Mononuclear cell (primary cell): Measurements from ENCODE around the gene TOMM34. TPM values are rescaled to one million over a fixed set of nuclear protein-coding genes. Genes with fewer than 3 reads are reported as not detected.
A peak's percentile ranks its signal among the peaks of the same experiment; 100 is the strongest.

Experiments used
- H3K27me3 ChIP-seq: 2 replicates; pipeline ENCODE4 v1.6.0; 2011; ENCODE audit warnings: low read length, control low read depth; ENCODE audit not compliant: insufficient read depth
- H3K4me1 ChIP-seq: 2 replicates; pipeline ENCODE4 v1.5.1; 2011; ENCODE audit warnings: mild to moderate bottlenecking, low read length, control low read depth; ENCODE audit not compliant: insufficient read depth
- H3K4me3 ChIP-seq: 2 replicates; pipeline ENCODE4 v1.5.1; 2011; ENCODE audit warnings: mild to moderate bottlenecking, low read length, moderate library complexity
- H3K9me3 ChIP-seq: 2 replicates; pipeline ENCODE4 v1.5.1; 2011; ENCODE audit warnings: low read depth, mild to moderate bottlenecking, control low read depth, low read length
- total RNA-seq: library from RNA; depleted of rRNA; stranded (reverse); fragments of >200 nt; gene quantifications from one replicate; pipeline ENCODE4 v1.2.3, GENCODE V29; 2012

The TOMM34 gene
- total RNA-seq, 1 donor: 8.0 TPM

DNA sequence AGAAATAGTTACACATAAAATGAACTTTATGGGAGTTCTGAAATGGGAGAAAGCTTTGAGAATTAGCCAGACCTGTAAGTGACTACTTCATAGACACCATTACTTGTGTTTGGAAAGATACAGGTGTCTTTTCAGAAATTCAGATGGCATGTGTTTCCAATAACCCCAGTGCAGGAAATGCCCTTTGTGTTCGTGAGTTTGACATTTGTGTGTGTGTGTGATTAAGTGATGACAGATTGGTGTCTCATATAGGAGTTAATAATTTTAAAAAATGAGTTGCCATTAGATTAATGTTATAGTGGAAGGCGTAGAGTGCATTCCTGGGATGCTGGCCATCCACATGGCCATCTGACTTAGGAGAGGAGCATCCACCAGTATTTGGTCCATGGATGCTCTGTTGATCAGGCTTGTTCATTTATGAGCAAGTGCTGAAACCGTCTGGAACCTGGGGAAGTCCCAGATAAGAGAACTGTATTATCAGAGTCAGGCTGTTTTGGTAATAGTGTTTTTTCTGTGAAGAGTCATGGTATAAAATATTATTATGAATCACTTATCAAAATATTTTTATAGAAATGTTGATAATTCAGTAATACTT is 9.2 kb upstream of the TOMM34 start:
- Histone ChIP-seq H3K4me1 (peaks cover 51% of the 10 kb centered on the region), H3K9me3 (no peaks in the 10 kb centered on the region), H3K4me3 (peak overlapping the region; percentile 7), H3K27me3 (no peaks in the 10 kb centered on the region)

DNA sequence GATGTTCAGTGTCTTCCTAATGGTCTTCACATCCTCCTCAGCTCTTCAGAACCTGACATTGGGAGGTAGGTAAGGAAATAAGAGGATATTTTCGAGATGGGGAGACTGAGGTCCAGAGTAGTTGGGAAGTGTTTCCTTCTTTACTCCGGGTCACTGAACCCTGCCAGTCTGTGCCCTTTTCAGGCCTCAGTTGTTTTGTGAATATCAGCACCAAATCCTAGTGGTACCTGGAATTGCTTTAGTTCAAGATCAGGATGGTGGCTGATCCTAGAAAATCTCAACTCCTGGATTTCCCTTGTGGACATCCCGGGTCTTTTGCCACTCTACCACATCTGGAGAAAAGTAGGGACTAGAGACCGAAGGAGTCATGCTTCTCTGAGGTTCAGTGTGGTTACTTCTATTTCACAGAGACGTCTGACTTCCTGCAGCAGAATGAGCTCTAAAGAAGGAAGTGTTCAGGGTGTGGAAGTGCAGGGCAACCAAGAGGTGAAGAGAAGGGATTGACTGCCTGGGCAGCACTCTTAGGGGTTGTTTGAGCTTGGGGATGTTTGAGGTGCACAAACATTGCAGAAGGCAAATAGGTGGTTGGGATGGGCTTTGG is 7.1 kb upstream of the TOMM34 start:
- H3K9me3 ChIP-seq: no peaks in the 10 kb centered on the region
- H3K27me3 ChIP-seq: no peaks in the 10 kb centered on the region
- H3K4me1 ChIP-seq: peaks cover 48% of the 10 kb centered on the region
- peak overlapping the region; percentile 85 for H3K4me3 ChIP-seq

DNA sequence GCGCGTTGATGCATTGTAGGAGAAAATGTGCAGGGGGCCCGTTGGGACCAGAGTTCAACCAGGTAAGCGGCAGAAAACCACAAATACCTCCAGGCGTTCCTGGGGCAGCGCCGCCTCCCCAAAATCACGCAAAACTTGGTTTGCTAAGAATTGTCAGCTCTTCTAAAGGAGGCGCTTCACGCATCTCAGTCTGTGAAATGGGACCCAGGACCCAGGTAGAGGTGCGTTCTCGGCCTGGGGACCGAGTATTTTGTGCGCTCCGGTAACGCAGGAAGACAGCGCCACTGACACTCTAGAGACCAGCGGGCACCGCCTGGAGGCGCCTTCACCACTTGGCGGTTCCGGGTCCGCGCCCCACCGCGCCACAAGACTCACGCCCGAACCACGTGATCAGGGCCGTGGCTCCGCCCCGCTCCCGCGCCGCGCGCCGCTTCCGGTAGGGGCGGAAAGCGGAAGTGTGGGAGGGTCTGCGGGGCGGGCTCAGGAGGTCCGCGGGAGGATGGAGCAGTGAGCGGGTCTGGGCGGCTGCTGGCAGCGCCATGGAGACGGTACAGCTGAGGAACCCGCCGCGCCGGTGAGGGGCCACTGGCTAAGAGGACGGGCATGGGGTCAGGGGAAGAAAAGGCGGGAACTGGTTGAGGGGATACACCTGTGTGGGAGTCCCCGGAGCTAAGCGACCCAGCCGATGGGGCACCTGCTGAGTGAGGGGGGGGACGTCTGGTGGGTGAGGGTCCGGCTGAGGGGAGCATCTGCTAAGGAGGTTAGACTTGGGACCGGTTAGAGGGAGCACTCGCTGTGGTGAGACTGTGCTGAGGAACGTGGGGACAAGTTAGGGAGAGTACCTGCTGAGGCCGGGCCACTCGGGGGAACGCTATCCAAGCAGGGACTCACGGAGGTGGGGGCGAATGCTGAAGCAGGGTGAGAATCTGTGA is 6.1 kb upstream of the TOMM34 start, which contains the start of gene STK4:
TSS of gene STK4 (plus strand) at position 483 of the 932 bp plus-strand sequence. CDS start at position 540, 57 bp downstream.
- H3K4me3 ChIP-seq: peak within 1 kb of the TSS; percentile 85
- H3K4me1 ChIP-seq: peaks cover 42% of the 10 kb centered on the region
- no peaks in the 10 kb centered on the region for H3K27me3 ChIP-seq
- H3K9me3 ChIP-seq: no peaks in the 10 kb centered on the region

DNA sequence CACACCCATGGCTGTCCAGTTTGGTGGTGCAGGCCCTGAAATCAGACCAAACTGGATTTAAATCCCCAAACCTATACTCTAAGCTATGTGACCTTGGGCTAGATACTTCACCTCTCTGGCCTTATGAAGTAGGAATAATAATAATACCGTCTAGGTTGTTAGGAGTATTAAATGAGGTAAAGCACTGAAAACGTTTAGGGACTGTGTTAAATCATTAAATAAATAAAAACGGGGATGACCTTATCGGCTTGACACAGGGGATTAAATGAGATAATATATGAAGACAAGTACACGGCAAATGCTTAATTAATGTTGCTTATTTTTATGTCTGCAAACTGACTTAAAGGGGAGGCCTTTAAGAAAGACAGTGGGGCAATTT is 5.4 kb upstream of the TOMM34 start:
- Histone ChIP-seq H3K4me3 (peak overlapping the region; percentile 85), H3K4me1 (peaks cover 43% of the 10 kb centered on the region), H3K9me3 (no peaks in the 10 kb centered on the region), H3K27me3 (no peaks in the 10 kb centered on the region)

DNA sequence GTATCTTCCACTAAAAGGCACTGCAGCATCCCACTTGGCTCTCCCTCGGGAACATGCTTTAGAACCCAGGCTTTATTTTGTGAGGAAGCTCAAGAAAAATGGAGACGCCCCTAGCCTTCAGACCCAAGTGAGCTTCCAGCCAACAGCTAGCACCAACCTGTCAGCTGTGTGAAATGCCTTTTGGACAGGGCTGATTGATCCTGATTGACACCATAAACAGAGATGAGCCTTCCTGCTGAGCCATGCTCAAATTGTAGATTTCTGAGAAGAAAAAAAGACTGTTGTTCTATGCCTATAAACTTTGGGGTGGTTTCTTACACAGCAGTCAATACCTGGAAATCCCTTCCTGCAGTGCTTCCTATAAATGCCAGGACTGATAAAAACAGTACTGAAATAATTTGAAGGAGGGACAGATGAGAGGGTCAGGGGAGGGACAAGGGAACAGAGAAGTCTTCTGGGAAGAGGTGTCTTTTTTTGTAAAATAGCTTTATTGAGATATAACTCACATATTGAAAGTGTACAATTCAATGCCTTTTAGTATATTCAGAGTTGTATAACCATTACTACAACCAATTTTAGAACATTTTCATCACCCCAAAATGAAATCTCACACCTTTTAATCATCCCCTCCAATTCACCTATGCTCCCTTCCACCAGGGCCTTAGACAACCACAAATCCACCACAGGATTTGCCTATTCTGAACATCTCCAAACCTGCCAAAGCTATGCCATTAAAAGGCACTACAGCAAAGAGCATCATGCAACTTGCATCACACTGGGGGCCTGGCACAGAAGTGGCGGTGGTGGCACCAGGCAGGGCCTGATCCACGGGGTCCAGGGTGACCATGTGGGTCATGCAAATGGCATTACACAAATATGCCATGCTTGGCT is 3.4 kb upstream of the TOMM34 start:
- no peaks in the 10 kb centered on the region for H3K9me3 ChIP-seq
- H3K4me1 ChIP-seq: peaks cover 40% of the 10 kb centered on the region
- H3K4me3 ChIP-seq: no peak overlapping the region
- no peaks in the 10 kb centered on the region for H3K27me3 ChIP-seq

DNA sequence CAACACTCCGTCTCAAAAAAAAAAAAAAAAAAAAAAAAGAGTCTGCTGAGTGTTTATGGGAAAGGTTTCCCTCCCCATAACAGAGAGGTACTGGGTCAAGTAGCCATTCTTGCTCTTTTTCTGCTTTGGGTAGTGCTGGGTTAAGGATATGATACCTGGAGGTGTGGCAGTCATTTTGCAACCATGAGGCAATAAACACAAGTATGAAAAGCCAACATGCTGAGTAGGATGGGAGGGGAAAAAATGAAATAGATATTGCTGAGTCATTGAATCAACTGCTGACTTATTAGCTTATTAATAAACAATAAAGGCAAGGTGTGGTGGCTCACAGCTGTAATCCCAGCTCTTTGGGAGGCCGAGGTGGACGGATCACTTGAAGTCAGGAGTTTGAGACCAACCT is 2.3 kb upstream of the TOMM34 start:
- Histone ChIP-seq H3K9me3 (no peaks in the 10 kb centered on the region), H3K4me1 (peaks cover 35% of the 10 kb centered on the region), H3K27me3 (no peaks in the 10 kb centered on the region), H3K4me3 (no peak overlapping the region)

DNA sequence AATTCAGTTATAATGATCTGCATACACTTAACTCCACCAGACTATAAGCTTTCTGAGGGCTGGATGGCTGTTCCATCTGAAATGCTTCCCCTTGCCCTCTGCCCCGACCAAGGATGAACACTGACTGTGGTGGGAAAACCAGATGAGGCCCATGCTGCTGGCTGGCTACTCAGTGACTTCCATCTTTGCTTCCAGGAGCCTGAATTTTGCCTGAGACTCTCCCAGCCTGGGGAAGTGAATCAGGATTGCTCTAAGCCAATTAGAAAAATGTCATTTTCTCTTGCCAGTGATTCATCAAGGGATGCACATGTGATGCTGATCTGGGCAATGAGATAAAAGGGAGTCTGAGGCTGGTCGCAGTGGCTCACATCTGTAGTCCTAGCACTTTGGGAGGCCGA is 1.7 kb upstream of the TOMM34 start:
- Histone ChIP-seq H3K9me3 (no peaks in the 10 kb centered on the region), H3K27me3 (no peaks in the 10 kb centered on the region), H3K4me1 (peaks cover 35% of the 10 kb centered on the region), H3K4me3 (no peak overlapping the region)

DNA sequence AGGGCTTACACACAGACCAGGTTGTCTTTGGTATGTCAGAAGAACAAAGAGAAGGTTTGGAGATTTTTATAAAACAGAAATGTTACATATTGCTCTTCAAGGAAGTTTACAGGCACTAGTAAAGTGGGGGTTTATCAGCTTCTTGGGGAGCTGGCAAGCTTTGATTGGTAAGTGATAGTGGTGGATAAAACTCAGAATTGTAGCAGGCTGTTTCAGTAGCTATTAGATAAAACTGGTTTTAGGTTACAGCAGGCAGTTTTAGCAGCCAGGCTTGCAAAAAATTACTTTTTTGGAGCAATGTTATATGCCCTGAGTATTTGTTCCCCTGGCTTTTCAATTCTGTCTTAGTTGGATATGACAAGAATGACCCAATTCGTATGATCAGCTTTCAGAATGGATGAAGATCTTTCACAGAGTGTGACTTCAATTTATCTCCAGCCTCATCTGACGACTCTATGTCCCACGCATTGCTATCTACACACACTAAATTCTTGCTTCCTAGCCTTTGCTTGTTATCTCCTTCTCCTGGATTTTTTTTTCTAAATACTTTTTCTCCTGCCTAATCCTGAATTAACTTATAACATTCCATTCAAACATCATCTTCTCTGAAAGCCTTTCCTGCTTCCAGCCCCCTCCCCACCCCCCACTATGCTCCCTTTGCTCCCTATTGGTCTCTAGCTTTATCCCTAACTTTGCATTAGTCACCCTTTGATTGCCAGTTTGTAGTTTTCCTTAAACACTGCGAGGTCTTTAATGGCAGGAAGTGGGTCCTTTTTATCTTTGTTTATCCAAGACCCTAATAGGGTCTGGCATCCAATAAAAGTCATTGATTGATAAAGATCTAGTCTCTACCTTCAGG is 1.0 kb upstream of the TOMM34 start:
- Histone ChIP-seq H3K4me1 (peaks cover 35% of the 10 kb centered on the region), H3K27me3 (no peaks in the 10 kb centered on the region), H3K9me3 (no peaks in the 10 kb centered on the region), H3K4me3 (no peak overlapping the region)

DNA sequence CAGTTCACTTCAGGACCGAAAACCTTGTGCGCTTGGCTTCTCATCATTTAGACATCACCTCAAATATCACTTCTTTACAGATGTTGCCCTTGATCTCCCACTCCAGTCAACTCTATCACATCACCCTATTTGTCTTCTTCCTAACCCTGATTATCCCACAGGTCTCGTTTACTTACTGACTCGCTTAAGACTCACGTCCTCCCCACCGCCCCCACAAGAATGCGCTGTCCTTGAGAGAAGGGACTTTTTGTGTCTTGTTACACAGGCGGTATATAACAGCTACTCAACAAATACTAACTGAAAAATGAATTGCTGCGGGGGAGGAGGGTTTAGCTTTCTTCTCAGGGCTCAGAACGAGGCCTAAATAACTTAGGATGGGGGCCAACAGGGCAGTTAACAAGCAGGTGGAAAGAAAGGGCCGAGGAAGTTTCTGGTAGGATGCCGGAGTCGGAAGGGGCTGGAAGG is 527 bp downstream of the TOMM34 start:
- Histone ChIP-seq H3K9me3 (no peaks in the 10 kb centered on the region), H3K27me3 (no peaks in the 10 kb centered on the region), H3K4me3 (peak overlapping the region; percentile 73), H3K4me1 (peaks cover 38% of the 10 kb centered on the region)

DNA sequence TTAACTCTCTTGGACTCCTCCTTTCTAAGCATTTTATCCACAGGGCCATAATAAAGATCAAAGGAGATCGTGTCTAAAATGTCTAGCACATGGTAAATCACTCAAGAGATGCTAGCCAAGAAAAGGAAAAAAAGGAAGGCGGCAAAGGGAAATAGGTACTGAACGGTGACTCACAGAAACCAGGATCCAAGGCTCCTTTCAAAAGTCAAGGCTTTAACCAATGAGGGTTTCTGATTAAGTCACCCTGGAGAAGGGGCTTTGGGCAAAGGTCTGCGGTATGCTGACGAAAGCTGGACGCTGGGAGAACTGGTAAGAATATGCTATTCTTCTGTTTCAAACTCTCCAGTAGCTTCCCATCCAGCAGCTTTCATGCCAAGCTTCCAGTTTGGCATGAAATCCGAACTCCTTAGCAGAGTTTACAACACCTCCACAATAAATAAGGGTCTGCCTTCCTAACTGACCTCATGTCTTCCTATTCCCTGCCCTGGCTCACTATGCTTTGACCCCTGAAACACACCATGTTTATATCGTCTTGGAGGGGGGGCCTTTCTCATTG is 1.0 kb downstream of the TOMM34 start:
- peak overlapping the region; percentile 73 for H3K4me3 ChIP-seq
- H3K4me1 ChIP-seq: peaks cover 38% of the 10 kb centered on the region
- H3K27me3 ChIP-seq: no peaks in the 10 kb centered on the region
- H3K9me3 ChIP-seq: no peaks in the 10 kb centered on the region

DNA sequence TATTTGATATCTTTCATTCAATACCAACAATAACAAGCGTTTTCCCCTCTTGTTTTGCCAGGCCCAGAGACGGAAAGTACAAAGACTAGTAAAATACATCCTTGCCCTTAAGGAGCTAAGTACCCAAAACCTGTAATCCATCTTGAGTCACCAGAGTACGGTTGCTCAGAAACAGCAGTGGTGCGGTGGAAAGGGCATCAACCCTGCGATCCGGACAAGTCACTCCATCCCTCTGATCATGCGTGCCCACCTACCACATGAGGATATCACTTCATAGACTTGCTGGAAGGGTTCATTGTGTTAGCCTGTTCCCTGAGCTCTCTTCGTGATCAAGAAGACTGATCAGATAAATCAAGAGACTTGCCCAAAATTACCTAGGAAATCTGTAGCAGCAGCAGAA is 1.9 kb downstream of the TOMM34 start:
- Histone ChIP-seq H3K27me3 (no peaks in the 10 kb centered on the region), H3K4me1 (peaks cover 39% of the 10 kb centered on the region), H3K9me3 (no peaks in the 10 kb centered on the region), H3K4me3 (no peak overlapping the region)

DNA sequence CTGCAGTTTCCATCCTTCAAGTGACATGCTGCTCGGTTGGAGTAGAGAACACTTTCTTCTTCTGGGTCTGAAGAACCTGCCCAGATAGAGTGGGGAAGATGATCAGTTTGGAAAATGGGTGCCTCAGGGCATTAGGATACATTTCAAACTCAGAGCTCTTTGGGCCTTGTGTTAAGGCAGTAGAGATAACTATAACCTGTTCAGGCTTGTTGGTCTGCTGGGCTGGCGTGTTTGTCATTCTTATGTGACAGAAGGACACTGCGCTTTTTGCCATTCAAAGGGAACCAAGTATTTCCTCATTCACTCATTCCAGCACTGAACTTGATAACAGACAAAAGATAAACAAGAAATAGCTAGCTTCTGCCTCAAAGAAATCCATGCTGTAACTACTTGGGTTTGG is 3.8 kb downstream of the TOMM34 start:
- Histone ChIP-seq H3K27me3 (no peaks in the 10 kb centered on the region), H3K4me3 (no peak overlapping the region), H3K9me3 (no peaks in the 10 kb centered on the region), H3K4me1 (peaks cover 48% of the 10 kb centered on the region)

DNA sequence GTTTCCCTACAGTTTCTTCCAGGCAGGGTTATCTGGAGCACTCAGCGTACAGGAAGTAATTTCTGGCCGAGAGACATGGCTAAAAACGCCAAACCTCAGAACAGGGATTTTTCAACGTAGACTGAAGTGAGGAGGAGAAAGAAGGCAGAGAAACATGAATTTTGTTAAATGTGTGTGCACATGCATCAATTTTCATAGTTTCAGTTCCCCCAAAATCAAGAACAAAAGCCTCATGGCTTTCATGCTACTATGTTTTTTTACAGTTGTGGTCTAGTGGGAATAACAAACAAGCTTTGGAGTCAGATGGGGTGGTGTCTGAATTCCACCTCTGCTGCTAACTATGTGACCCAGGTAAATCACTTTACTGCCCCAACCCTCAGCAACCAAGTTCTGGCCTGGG is 4.9 kb downstream of the TOMM34 start:
- no peak overlapping the region for H3K4me3 ChIP-seq

More for the DNA sequence above, 4.9 kb downstream of the TOMM34 start:
- no peaks in the 10 kb centered on the region for H3K27me3 ChIP-seq
- no peaks in the 10 kb centered on the region for H3K9me3 ChIP-seq
- peaks cover 39% of the 10 kb centered on the region for H3K4me1 ChIP-seq
